GM18498 (cell line): ENCODE measurements around the gene TIMM50.
"Not testable (repeated sequence)": the region's sequence is repeated elsewhere in the genome, so short reads cannot be mapped to it uniquely, and the experiment has no call there.

Experiments
- ATAC-seq: cut with Tn5 transposase; IDR thresholded peaks from one replicate; pipeline ENCODE4 v1.9.1; 2021; ENCODE audit warnings: mild to moderate bottlenecking, moderate library complexity; ENCODE audit not compliant: unreplicated experiment

The TIMM50 gene

DNA sequence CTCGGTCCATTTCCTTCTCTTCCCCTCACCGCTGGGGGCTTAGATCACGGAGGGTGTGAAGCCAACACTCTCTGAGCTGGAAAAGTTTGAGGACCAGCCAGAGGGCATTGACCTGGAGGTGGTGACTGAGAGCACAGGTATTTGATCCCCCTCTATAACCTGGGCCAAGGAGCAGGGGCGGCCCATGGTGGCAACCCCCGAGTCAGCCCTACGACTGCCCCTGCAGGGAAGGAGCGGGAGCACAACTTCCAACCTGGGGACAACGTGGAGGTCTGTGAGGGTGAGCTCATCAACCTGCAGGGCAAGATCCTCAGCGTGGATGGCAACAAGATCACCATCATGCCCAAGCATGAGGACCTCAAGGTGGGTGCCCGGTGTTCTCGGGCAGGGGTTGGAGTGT lies 11.6 kb upstream of the TIMM50 start:
- no peak for ATAC-seq

DNA sequence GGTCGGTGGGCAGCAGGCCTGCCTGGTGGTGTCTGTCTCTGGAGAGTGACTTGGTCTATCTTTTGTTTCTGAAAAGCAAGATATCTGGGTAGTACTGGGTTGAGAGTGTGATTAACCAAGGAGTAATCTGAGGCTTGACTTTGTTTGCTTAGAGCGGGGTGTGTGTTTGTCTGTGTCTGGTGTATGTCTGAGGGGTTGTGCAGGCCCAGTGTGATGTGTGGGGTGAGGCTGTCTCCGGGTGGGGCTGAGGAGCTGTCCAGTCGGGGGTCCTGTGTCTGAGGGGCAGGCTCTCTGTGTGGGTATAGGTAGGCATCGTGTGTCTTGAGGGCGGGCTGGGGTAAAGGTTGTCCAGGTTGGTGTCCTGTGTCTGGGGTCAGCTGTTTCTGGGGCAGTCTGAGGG lies 11.1 kb upstream of the TIMM50 start:
- no peak for ATAC-seq

- ATAC-seq, result no peak
Observed at GRCh38 chr19:39470724-39471339, 9.8 kb upstream of the TIMM50 start.

GRCh38 chr19:39471756-39472536 lies 8.7 kb upstream of the TIMM50 start:
- no peak for ATAC-seq

DNA sequence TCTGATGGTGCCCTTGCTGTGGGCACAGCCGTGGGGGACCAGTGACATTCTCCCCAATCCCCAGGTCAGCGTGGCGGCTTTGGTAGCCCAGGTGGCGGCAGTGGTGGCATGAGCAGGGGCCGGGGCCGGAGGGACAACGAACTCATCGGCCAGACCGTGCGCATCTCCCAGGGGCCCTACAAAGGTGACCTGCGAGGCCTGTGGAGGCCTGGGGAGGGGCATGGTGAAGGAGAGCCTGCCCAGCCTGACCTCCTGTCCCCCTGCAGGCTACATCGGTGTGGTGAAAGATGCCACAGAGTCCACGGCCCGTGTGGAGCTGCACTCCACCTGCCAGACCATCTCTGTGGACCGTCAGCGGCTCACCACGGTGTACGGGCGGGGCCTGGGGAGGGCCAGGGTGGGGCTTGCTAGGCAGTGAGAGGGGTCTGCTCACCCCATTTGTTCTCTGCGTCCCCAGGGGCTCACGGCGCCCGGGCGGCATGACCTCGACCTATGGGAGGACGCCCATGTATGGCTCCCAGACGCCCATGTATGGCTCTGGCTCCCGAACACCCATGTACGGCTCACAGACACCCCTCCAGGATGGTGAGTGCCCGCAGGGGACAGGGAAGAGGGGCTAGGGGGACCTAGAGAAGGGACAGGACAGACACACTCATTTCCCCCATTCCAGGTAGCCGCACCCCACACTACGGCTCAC lies 7.7 kb upstream of the TIMM50 start:
- no peak for ATAC-seq

DNA sequence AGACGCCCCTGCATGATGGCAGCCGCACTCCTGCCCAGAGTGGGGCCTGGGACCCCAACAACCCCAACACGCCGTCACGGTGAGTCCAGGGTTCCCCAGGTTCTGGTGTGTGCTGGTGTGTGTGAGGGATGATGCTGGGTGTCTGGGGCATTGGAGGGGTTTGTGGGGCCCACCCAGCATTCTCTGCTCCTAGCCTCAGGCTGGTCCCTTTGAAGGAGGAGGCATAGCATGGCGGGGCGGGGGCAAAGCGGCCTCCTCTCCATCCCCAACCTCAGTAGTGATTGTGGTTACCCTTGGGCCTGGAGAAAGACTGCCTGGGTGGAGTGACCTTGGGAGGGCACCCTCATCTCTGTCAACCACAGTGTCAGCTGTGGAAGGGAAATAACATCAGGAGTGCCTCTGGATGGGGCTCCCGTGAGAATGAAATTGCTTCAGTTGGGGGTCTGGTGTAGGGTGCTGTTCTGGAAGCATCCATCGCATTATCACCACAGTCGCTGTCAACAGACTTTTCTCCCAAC lies 7.1 kb upstream of the TIMM50 start:
- no peak for ATAC-seq

DNA sequence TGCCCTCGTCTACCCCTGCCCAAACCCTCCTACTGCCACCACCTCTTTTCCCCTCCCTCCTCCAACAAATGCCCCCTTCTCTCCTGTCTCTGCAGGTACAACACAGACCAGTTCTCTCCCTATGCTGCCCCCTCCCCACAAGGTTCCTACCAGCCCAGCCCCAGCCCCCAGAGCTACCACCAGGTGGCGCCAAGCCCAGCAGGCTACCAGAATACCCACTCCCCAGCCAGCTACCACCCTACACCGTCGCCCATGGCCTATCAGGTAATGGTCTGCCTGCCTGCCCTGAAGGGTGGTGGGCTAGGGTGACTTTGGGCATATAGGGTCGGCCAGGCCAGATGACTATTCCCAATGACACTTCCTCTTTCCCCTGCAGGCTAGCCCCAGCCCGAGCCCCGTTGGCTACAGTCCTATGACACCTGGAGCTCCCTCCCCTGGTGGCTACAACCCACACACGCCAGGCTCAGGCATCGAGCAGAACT lies 6.5 kb upstream of the TIMM50 start:
- no peak for ATAC-seq

- no peak for ATAC-seq
Observed at GRCh38 chr19:39475748-39476147, 4.9 kb upstream of the TIMM50 start.

DNA sequence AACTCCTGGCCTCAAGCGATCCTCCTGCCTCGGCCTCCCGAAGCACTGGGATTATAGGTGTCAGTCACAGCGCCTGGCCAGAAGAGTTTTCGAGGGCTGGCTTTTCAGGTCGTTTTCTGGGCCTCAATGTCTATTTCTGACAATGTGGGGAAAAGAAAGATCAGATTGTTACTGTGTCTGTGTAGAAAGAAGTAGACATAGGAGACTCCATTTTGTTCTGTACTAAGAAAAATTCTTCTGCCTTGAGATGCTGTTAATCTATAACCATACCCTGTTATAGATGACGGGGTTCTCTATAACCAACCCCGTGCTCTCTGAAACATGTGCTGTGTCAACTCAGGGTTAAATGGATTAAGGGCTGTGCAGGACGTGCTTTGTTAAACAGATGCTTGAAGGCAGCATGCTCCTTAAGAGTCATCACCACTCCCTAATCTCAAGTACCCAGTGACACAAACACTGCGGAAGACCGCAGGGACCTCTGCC lies 1.3 kb upstream of the TIMM50 start:
- not testable (repeated sequence) for ATAC-seq

GRCh38 chr19:39479916-39480315 lies 722 bp upstream of the TIMM50 start:
- no peak for ATAC-seq

- no peak for ATAC-seq
Observed at GRCh38 chr19:39481229-39481545, 549 bp downstream of the TIMM50 start.

DNA sequence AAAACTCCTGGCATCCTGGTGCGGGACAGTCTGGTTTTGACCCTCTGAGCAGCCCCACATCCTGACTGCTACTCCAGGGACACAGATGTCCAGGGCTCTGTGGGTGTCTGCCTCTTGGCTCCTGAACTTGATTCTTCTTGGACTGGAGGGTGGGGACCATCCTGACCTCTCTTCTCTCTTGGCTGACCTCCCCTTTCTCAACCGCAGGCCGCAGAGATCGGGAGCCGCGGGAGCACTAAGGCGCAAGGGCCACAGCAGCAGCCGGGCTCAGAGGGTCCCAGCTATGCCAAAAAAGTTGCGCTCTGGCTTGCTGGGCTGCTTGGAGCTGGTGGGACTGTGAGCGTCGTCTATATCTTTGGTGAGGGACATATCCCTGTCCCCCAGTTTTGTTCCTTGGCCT lies 1.0 kb downstream of the TIMM50 start:
- ATAC-seq, result no peak

DNA sequence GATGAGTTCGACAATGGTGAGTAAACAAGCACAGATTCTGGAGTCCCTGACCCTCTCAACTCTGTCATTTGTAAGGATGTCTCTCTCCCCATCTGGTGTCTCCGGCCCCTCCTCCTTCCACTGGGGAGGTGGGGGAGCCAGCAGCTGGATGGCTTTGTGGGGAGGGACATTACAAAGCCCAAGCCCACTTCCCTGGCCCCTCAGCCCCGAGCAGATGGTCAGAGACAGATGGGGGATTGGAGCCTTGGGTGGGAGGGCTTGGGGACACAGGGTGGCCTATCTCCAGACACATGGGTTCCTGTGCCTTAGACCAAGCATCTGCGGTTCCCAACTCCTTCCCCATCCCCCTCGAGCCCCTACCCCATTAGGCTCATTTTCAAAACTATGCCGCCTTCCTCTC lies 2.5 kb downstream of the TIMM50 start:
- no peak for ATAC-seq

DNA sequence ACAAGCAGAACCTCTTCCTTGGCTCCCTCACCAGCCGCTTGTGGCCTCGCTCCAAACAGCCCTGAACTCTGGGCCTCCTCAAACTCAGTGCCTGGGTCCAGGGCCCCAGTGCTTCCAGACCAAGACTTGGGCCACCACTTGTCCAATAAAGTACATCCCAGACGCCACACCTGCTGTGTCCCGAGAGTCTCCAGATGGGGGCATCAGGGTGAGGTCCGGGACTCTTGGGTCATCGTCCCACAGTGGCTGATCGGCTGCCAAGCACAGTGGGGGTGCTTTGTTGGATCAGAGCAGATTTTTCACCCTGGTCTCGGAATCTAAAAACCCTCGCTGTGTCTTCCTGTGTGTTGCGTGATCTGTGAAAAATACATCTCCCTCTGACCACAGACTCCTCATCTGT lies 9.1 kb downstream of the TIMM50 start:
- no peak for ATAC-seq

DNA sequence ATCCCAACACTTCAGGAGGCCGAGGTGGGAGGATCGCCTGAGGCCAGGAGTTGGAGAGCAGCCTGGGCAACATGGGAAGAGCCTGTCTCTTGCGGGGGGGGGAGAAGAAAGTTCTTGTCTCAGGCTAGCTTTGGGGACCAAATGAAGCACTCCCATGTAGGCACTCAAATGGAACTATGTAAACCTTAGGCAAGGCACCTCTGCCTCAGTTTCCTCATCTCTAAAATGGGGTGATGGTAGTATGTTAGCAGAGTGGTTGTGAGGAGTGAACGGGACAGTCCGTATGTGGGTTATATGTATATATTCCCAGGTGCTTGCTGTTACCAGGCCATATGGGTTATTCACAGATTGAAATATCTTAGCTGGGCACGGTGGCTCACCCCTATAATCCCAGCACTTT lies 11.6 kb downstream of the TIMM50 start:
- no peak for ATAC-seq

- ATAC-seq, result no peak
Observed at GRCh38 chr19:39492788-39493187, 12.2 kb downstream of the TIMM50 start.

DNA sequence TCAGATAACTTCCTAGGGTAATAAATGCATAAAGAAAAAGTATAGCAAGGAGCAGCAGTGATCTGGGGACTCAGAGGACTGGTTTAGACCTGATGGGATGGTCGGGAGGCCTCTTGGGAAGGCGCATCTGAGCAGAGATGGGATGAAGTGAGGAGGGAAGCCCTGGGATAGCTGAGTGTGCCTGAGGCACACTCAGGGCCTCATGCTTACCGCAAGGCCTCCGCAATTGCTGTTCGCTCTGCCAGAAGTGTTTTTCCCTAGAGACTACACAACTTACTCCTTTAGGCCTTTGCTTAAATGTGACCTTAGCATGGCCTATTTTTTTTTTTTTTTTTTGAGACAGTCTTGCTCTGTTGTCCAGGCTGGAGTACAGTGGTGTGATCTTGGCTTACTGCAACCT lies 14.0 kb downstream of the TIMM50 start:
- no peak for ATAC-seq

- ATAC-seq, result no peak
Observed at GRCh38 chr19:39496063-39496462, 15.4 kb downstream of the TIMM50 start.

- no peak for ATAC-seq
Observed at GRCh38 chr19:39497701-39497995, 17.0 kb downstream of the TIMM50 start.

DNA sequence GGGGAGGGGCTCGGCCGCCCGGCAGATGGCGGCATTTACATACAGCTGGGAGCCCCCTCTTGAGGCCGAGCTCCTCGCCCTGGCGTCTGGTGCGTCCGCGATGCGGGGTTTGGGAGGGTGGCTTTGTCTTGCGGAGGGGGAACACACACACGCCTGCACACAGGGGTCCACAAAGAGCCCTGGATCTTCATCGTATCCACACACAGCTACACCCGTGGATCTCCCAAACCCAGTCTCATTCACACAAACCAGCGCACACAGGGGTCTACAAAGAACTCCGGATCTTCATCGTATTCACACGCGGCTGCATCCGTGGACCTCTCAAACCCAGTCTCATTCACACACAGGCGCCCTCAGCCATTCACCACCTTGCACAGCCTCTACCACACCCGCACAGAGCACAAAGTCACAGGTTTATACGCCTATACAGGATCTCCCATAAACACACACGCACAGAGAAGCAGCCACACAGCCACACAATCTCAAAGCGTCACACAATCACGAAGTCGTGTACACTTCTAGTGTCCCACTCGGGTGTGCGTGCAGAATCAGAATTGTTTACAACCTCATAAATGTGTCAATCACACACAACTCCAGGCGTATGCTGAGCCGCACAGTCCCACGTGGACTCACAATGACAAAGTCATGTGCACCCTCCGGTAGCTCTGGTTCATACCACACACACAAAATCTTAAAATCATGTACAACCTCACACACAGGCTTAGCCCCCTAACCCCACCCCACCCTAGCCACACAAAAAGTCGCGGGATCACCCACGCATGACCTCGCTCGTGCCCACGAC lies 17.6 kb downstream of the TIMM50 start:
- no peak for ATAC-seq
